NCI-H146 treated with DMSO at 0.1 percent for 48 hours (cell line): ENCODE data around the gene CCDC9B.

Experiments
- DNase-seq: peaks from one replicate; lab custom pipeline; 2025; ENCODE audit not compliant: unreplicated experiment; lab: John Stamatoyannopoulos, UW

The CCDC9B gene

GRCh38 chr15:40310993-40311392, 29.7 kb downstream of the CCDC9B start:
- no peak for DNase-seq

GRCh38 chr15:40310001-40310959, 30.5 kb downstream of the CCDC9B start:
- no peak for DNase-seq

- no peak for DNase-seq
These were observed 31.3 kb downstream of the CCDC9B start for GRCh38 chr15:40309344-40309862.

- DNase-seq: no peak
These were observed 33.1 kb downstream of the CCDC9B start, which contains the start of gene PLCB2 for GRCh38 chr15:40307421-40308211. PLCB2 (minus strand) TSS chr15:40307935; CDS start chr15:40307672, 263 bp downstream.

GRCh38 chr15:40306908-40307307, 33.8 kb downstream of the CCDC9B start:
- DNase-seq: no peak

GRCh38 chr15:40306371-40306770, 34.4 kb downstream of the CCDC9B start:
- no peak for DNase-seq

GRCh38 chr15:40305281-40305680, 35.5 kb downstream of the CCDC9B start:
- no peak for DNase-seq

- DNase-seq: no peak
These were observed 37.2 kb downstream of the CCDC9B start for GRCh38 chr15:40303576-40303975.

GRCh38 chr15:40302981-40303380, 37.8 kb downstream of the CCDC9B start:
- no peak for DNase-seq

GRCh38 chr15:40302288-40302886, 38.4 kb downstream of the CCDC9B start:
- no peak for DNase-seq

GRCh38 chr15:40301467-40302179, 39.1 kb downstream of the CCDC9B start:
- no peak for DNase-seq

- no peak for DNase-seq
These were observed 40.0 kb downstream of the CCDC9B start for GRCh38 chr15:40300771-40301170.

- no peak for DNase-seq
These were observed 40.4 kb downstream of the CCDC9B start for GRCh38 chr15:40300367-40300766.

- DNase-seq: no peak
These were observed 42.4 kb downstream of the CCDC9B start for GRCh38 chr15:40298216-40298935.

GRCh38 chr15:40297356-40297755, 43.4 kb downstream of the CCDC9B start:
- no peak for DNase-seq

- DNase-seq: no peak
These were observed 44.0 kb downstream of the CCDC9B start for GRCh38 chr15:40296561-40297230.

- DNase-seq: no peak
These were observed 44.7 kb downstream of the CCDC9B start for GRCh38 chr15:40295877-40296560.

GRCh38 chr15:40295297-40295696, 45.4 kb downstream of the CCDC9B start:
- no peak for DNase-seq
